Esophagus squamous epithelium (tissue), 4 donors: ENCODE data around the gene INPP5F.

Experiments used
- CTCF ChIP-seq, 6 experiments: fragments of 450-650 bp in 4 of 6; fragments of 200-600 bp in 2 of 6; sonication (generic) in 2 of 6; IDR thresholded peaks; one replicate each; pipeline ENCODE4 v1.5.1; 2016 to 2019; ENCODE audit warnings: antibody characterized with exemption in 6 of 6, mild to moderate bottlenecking in 4 of 6, moderate library complexity in 4 of 6
- POLR2A ChIP-seq, 4 donors: fragments of 450-650 bp; IDR thresholded peaks; one replicate each; pipeline ENCODE4 v1.6.1; 2017; ENCODE audit warnings: antibody characterized with exemption in 4 of 4, mild to moderate bottlenecking in 4 of 4, moderate library complexity in 3 of 4

GRCh38 chr10:119740096-119740495, 14.2 kb downstream of the INPP5F start:
- no peak for TF ChIP-seq CTCF (IDR thresholded peaks at IDR 0.05)
- TF ChIP-seq POLR2A (IDR thresholded peaks at IDR 0.05) = no peak
